ENCODE data around the gene MGAT2.

The MGAT2 gene

GRCh38 chr14:49634547-49635334 lies 14.1 kb downstream of the MGAT2 start, which contains the start of gene DNAAF2:
Gene DNAAF2 (minus strand): TSS chr14:49635244. CDS start chr14:49635149, 95 bp downstream.
- peak; percentile 74 for ATAC-seq
- peak; percentile 85 for TF ChIP-seq ZFP3 (CRISPR knock-in tag; IDR thresholded peaks at IDR 0.05)
- 0 out of 2 replicates have a peak, but pooled peaks have one; percentile 49 for TF ChIP-seq GLIS3 (CRISPR knock-in tag; IDR thresholded peaks at IDR 0.05)
- no peak for TF ChIP-seq ZNF565 (CRISPR knock-in tag; conservative IDR thresholded peaks at IDR 0.05; ENCODE audit: low read depth)

GRCh38 chr14:49636866-49637265 lies 16.3 kb downstream of the MGAT2 start:
- ATAC-seq = no peak
- TF ChIP-seq CREB5 (CRISPR knock-in tag; IDR thresholded peaks at IDR 0.05; ENCODE audit: low read depth) = no peak

- ATAC-seq = no peak
- TF ChIP-seq GLIS3 (CRISPR knock-in tag; IDR thresholded peaks at IDR 0.05) (no peak), CSDC2 (CRISPR knock-in tag; IDR thresholded peaks at IDR 0.05) (no peak), ZNF8 (CRISPR knock-in tag; IDR thresholded peaks at IDR 0.05) (no peak), BACH2 (CRISPR knock-in tag; IDR thresholded peaks at IDR 0.05; ENCODE audit: borderline replicate concordance) (no peak), SNAI2 (CRISPR knock-in tag; IDR thresholded peaks at IDR 0.05) (no peak), ZNF565 (CRISPR knock-in tag; conservative IDR thresholded peaks at IDR 0.05; ENCODE audit: low read depth) (no peak), CREB5 (CRISPR knock-in tag; IDR thresholded peaks at IDR 0.05; ENCODE audit: low read depth) (no peak), ISL1 (CRISPR knock-in tag; IDR thresholded peaks at IDR 0.05) (peak; percentile 65), TSHZ2 (CRISPR knock-in tag; IDR thresholded peaks at IDR 0.05) (peak; percentile 55; the same call in 1 of the 2 replicates), CSRNP3 (CRISPR knock-in tag; IDR thresholded peaks at IDR 0.05) (no peak), ESRRG (CRISPR knock-in tag; IDR thresholded peaks at IDR 0.05) (no peak), POU6F1 (CRISPR knock-in tag; IDR thresholded peaks at IDR 0.05; ENCODE audit: borderline replicate concordance, low read depth) (no peak), ZFP30 (CRISPR knock-in tag; IDR thresholded peaks at IDR 0.05) (no peak), TCF4 (CRISPR knock-in tag; IDR thresholded peaks at IDR 0.05; ENCODE audit: borderline replicate concordance) (peak; percentile 58), PATZ1 (CRISPR knock-in tag; IDR thresholded peaks at IDR 0.05; ENCODE audit: borderline replicate concordance) (no peak)
Observed at GRCh38 chr14:49637534-49638078, 17.0 kb downstream of the MGAT2 start.
